HFFc6 (cell line): Measurements from ENCODE around the gene MAN1A1. TPM values are rescaled to one million over a fixed set of nuclear protein-coding genes. Genes with fewer than 3 reads are reported as not detected.

ENCODE experiments used
- DNase-seq: peaks from one replicate; pipeline ENCODE4 v3.0.0-alpha.2; 2018
- H3K27ac Mint-ChIP-seq: 2 replicates; pipeline ENCODE4 v1.8.0; 2020; ENCODE audit warnings: mild to moderate bottlenecking, mixed read lengths
- H3K27me3 Mint-ChIP-seq: 2 replicates; pipeline ENCODE4 v1.8.0; 2021; ENCODE audit warnings: mild to moderate bottlenecking, moderate library complexity, mixed read lengths; ENCODE audit not compliant: insufficient read depth
- H3K36me3 Mint-ChIP-seq: 2 replicates; pipeline ENCODE4 v1.8.0; 2021; ENCODE audit warnings: low read depth, mixed read lengths
- H3K4me1 Mint-ChIP-seq: 2 replicates; pipeline ENCODE4 v1.8.0; 2020; ENCODE audit warnings: low read depth, mixed read lengths
- H3K4me3 Mint-ChIP-seq: 2 replicates; pipeline ENCODE4 v1.8.0; 2020; ENCODE audit warnings: mild to moderate bottlenecking, moderate library complexity, mixed read lengths
- H3K9me3 Mint-ChIP-seq: 2 replicates; pipeline ENCODE4 v1.8.0; 2020; ENCODE audit warnings: mild to moderate bottlenecking, mixed read lengths
- total RNA-seq, 6 experiments: library from RNA; stranded (reverse); fragmentation: NEBNext Ultra II Directional; extraction: Animal tissue kit (Norgen Biotek cat#: 25700); gene quantifications; 2 replicates in 1 of 6; 3 replicates in 5 of 6; pipeline ENCODE4 v1.2.3, GENCODE V29; 2021
- TF ChIP-seq, protein P1 (sequence below): fragments of 200-600 bp; sonication (generic); IDR thresholded peaks from 2 replicates; pipeline ENCODE4 v1.5.0; 2021; ENCODE audit warnings: antibody characterized with exemption, mild to moderate bottlenecking

MAN1A1 gene
- total RNA-seq, 6 experiments from 2014 or later = 0.12 to 0.64 (median 0.16) TPM

DNA sequence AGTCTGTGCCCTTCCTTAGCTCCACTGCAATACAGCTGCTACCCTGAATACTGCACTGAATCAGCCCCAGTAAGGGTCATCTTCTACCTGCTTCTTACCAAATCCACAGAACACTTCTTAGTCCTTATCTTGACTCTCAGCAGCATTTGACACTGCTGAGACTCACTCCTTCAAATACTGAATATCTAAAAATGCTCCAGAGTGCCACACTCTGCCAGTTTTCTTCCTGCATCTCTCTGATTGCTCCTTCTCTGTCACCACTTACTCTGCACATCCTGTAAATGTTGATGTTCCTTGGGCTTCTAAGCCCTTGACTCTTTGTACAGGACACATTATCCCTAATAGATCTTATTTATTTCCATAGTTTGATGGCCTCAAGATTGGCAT lies 19.8 kb downstream of the MAN1A1 start:
- no peaks in the 10 kb centered on the region for H3K4me1 Mint-ChIP-seq
- H3K36me3 Mint-ChIP-seq = no peaks in the 10 kb centered on the region
- peaks cover 2% of the 10 kb centered on the region for H3K27me3 Mint-ChIP-seq
- DNase-seq = no peak
- no peak overlapping the region for H3K27ac Mint-ChIP-seq
- H3K9me3 Mint-ChIP-seq = no peaks in the 10 kb centered on the region; the same call in 1 of the 2 replicates
- H3K4me3 Mint-ChIP-seq = no peak overlapping the region
- TF ChIP-seq, protein P1, sequence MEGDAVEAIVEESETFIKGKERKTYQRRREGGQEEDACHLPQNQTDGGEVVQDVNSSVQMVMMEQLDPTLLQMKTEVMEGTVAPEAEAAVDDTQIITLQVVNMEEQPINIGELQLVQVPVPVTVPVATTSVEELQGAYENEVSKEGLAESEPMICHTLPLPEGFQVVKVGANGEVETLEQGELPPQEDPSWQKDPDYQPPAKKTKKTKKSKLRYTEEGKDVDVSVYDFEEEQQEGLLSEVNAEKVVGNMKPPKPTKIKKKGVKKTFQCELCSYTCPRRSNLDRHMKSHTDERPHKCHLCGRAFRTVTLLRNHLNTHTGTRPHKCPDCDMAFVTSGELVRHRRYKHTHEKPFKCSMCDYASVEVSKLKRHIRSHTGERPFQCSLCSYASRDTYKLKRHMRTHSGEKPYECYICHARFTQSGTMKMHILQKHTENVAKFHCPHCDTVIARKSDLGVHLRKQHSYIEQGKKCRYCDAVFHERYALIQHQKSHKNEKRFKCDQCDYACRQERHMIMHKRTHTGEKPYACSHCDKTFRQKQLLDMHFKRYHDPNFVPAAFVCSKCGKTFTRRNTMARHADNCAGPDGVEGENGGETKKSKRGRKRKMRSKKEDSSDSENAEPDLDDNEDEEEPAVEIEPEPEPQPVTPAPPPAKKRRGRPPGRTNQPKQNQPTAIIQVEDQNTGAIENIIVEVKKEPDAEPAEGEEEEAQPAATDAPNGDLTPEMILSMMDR = no peak

GRCh38 chr6:119328892-119329793 lies 20.4 kb downstream of the MAN1A1 start:
- H3K27ac Mint-ChIP-seq = no peak overlapping the region
- peaks cover 2% of the 10 kb centered on the region for H3K27me3 Mint-ChIP-seq
- H3K9me3 Mint-ChIP-seq = no peaks in the 10 kb centered on the region; the same call in 1 of the 2 replicates
- no peaks in the 10 kb centered on the region for H3K36me3 Mint-ChIP-seq
- TF ChIP-seq, protein P1 = no peak
- no peak for DNase-seq
- no peaks in the 10 kb centered on the region for H3K4me1 Mint-ChIP-seq
- no peak overlapping the region for H3K4me3 Mint-ChIP-seq

DNA sequence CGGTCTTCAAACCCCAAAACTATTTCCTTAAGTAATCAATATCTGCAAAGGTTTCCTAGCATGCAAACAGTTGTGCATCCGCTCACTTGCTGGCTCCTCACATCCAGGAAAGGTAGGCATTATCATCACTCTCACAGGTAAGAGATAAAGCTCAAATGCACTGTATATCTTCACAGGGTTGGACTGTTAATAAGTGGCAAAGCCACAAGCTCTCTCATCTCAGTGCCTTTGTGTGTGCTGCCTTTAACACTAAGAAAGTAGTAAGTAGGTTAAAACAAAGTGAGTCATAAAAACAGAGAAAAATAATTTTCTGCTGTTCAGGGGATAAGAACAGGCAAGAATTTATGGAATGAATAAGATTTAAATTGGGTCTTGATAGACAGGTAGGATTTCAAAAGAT lies 21.3 kb downstream of the MAN1A1 start:
- no peaks in the 10 kb centered on the region for H3K4me1 Mint-ChIP-seq
- TF ChIP-seq, protein P1 = no peak
- H3K9me3 Mint-ChIP-seq = no peaks in the 10 kb centered on the region; the same call in 1 of the 2 replicates
- DNase-seq = no peak
- H3K27me3 Mint-ChIP-seq = peaks cover 2% of the 10 kb centered on the region
- no peak overlapping the region for H3K27ac Mint-ChIP-seq
- no peaks in the 10 kb centered on the region for H3K36me3 Mint-ChIP-seq
- no peak overlapping the region for H3K4me3 Mint-ChIP-seq

GRCh38 chr6:119327810-119328209 lies 21.8 kb downstream of the MAN1A1 start:
- TF ChIP-seq, protein P1 = no peak
- Mint-ChIP-seq H3K27me3 (peaks cover 2% of the 10 kb centered on the region), H3K27ac (no peak overlapping the region), H3K4me1 (no peaks in the 10 kb centered on the region), H3K36me3 (no peaks in the 10 kb centered on the region), H3K9me3 (no peaks in the 10 kb centered on the region; the same call in 1 of the 2 replicates), H3K4me3 (no peak overlapping the region)
- no peak for DNase-seq

GRCh38 chr6:119326291-119327005 lies 23.1 kb downstream of the MAN1A1 start:
- Mint-ChIP-seq H3K4me1 (no peaks in the 10 kb centered on the region), H3K27ac (no peak overlapping the region), H3K4me3 (no peak overlapping the region), H3K27me3 (peaks cover 2% of the 10 kb centered on the region), H3K36me3 (no peaks in the 10 kb centered on the region), H3K9me3 (no peaks in the 10 kb centered on the region; the same call in 1 of the 2 replicates)
- TF ChIP-seq, protein P1 = no peak
- DNase-seq = no peak
